K562 (cell line): ENCODE results near the gene EME2. TPM values are rescaled to one million over a fixed set of nuclear protein-coding genes. Genes with fewer than 3 reads are reported as not detected.

Source experiments
- ATAC-seq: fragments of 200-7000 bp; cut with Tn5 transposase; 3 replicates; pipeline ENCODE4 v1.9.1; 2020; ENCODE audit warnings: moderate library complexity
- BruUV-seq: library from RNA; stranded (reverse); fragments of 400-500 nt; replicated peaks from 2 replicates; lab custom pipeline; 2021; lab: Mats Ljungman, UMichigan
- CTCF ChIA-PET: fragments of 300-600 bp; formaldehyde crosslinking; extraction: SDS; loops from one replicate; lab custom pipeline; 2021; ENCODE audit warnings: low intra/inter-chr PET ratio; lab: Yijun Ruan, JAX
- POLR2A ChIA-PET: fragments of 300-600, 350-650 bp; sonication (Branson Sonifier 250); formaldehyde crosslinking; extraction: SDS; loops from one replicate; lab custom pipeline; 2021; ENCODE audit warnings: antibody characterized with exemption, inconsistent platforms; lab: Yijun Ruan, JAX
- DNase-seq, 4 experiments: peaks; one replicate each; pipeline versions ENCODE4 v3.0.0 to v3.0.0-alpha.2; 2011 to 2018; ENCODE audit warnings: low spot score in 3 of 4, mixed read lengths in 3 of 4; ENCODE audit errors: extremely low read depth in 1 of 4
- FAIRE-seq: peaks from 2 replicates; lab custom pipeline; 2011; peaks lifted over from hg19 to GRCh38; lab: Jason Lieb, UNC
- H2AFZ ChIP-seq: 2 replicates; pipeline ENCODE4 v1.6.0; 2011; ENCODE audit warnings: low read depth, low read length, control low read depth, inconsistent platforms
- H3K27ac ChIP-seq: fragments of 200-600 bp; 3 replicates; pipeline ENCODE4 v1.8.0; 2011; ENCODE audit warnings: low read depth, mild to moderate bottlenecking, control low read depth, inconsistent platforms, low read length, moderate library complexity, mixed read lengths; ENCODE audit errors: extremely low read depth
- H3K27me3 ChIP-seq, 2 experiments: fragments of 300-600 bp in 1 of 2; 2 replicates in 1 of 2; 3 replicates in 1 of 2; pipeline versions ENCODE4 v1.6.0 to v1.8.0; 2011; ENCODE audit warnings: inconsistent platforms in 2 of 2, low read length in 2 of 2, mild to moderate bottlenecking in 1 of 2, mixed read lengths in 1 of 2, moderate library complexity in 1 of 2; ENCODE audit not compliant: control insufficient read depth in 2 of 2, insufficient read depth in 2 of 2
- H3K36me3 ChIP-seq: fragments of 300-600 bp; 3 replicates; pipeline ENCODE4 v1.8.0; 2011; ENCODE audit warnings: mild to moderate bottlenecking, low read length, inconsistent platforms; ENCODE audit not compliant: control insufficient read depth, insufficient read depth
- H3K4me1 ChIP-seq, 2 experiments: fragments of 200-600 bp in 1 of 2; replicated peaks in 1 of 2; 2 replicates in 1 of 2; 3 replicates in 1 of 2; pipeline versions ENCODE4 v1.5.1 to v1.8.0; 2011; ENCODE audit warnings: inconsistent platforms in 2 of 2, low read length in 2 of 2, mild to moderate bottlenecking in 1 of 2, mixed read lengths in 1 of 2, moderate library complexity in 1 of 2; ENCODE audit not compliant: control insufficient read depth in 2 of 2, insufficient read depth in 2 of 2
- H3K4me2 ChIP-seq: 2 replicates; pipeline ENCODE4 v1.6.1; 2011; ENCODE audit warnings: low read length, control low read depth, inconsistent platforms, mixed read lengths; ENCODE audit not compliant: insufficient read depth
- H3K4me3 ChIP-seq: fragments of 200-600 bp; sonication (generic), shearing (Covaris generic); 2 replicates; pipeline ENCODE4 v1.5.1; 2016; ENCODE audit warnings: control low read depth, inconsistent platforms
- H3K79me2 ChIP-seq: fragments of 200-600 bp; 3 replicates; pipeline ENCODE4 v1.8.0; 2011; ENCODE audit warnings: low read length, inconsistent platforms; ENCODE audit not compliant: control insufficient read depth, insufficient read depth
- H3K9ac ChIP-seq, 2 experiments: 2 replicates each; pipeline versions ENCODE4 v1.6.0 to v1.6.1; 2011; ENCODE audit warnings: low read depth in 2 of 2, low read length in 2 of 2, control low read depth in 1 of 2, inconsistent platforms in 1 of 2, mild to moderate bottlenecking in 1 of 2, mixed read lengths in 1 of 2; ENCODE audit not compliant: insufficient read depth in 1 of 2
- H3K9me1 ChIP-seq: one replicate; pipeline ENCODE4 v1.6.0; 2011; ENCODE audit warnings: inconsistent platforms, mild to moderate bottlenecking, low read length, moderate library complexity; ENCODE audit not compliant: control insufficient read depth, insufficient read depth
- H3K9me3 ChIP-seq: replicated peaks from 2 replicates; pipeline ENCODE4 v1.5.1; 2011; ENCODE audit warnings: low read depth, low read length, inconsistent platforms; ENCODE audit not compliant: control insufficient read depth, insufficient read depth
- H4K20me1 ChIP-seq: replicated peaks from 2 replicates; pipeline ENCODE4 v1.6.1; 2011; ENCODE audit warnings: low read length, inconsistent platforms, mixed read lengths; ENCODE audit not compliant: control insufficient read depth, insufficient read depth
- FOS ChIP-seq: IDR thresholded peaks from 3 replicates; pipeline ENCODE4 v1.6.1; 2011; ENCODE audit not compliant: insufficient read length; ENCODE audit errors: extremely low read depth
- MXI1 ChIP-seq: IDR thresholded peaks from 2 replicates; pipeline ENCODE4 v1.6.1; 2011; ENCODE audit warnings: low read depth, mild to moderate bottlenecking, improper control_type of control experiment, low read length
- NFXL1 ChIP-seq: fragments of 450-650 bp; formaldehyde crosslinking; IDR thresholded peaks from 2 replicates; pipeline ENCODE4 v1.4.0; 2021; ENCODE audit warnings: mild to moderate bottlenecking
- NONO ChIP-seq, 2 experiments: fragments of 200-400 bp in 1 of 2; fragments of 450-650 bp in 1 of 2; formaldehyde crosslinking in 1 of 2; IDR thresholded peaks; 2 replicates each; pipeline ENCODE4 v1.6.1; 2017; ENCODE audit warnings: low read depth in 2 of 2, mild to moderate bottlenecking in 2 of 2, moderate library complexity in 2 of 2, low read length in 1 of 2
- RBM25 ChIP-seq: fragments of 200-400 bp; formaldehyde crosslinking; IDR thresholded peaks from 2 replicates; pipeline ENCODE4 v1.6.1; 2018; ENCODE audit warnings: low read length, low read depth, moderate library complexity; ENCODE audit not compliant: severe bottlenecking
- ZNF253 ChIP-seq: fragments of 250-450 bp; sonication (Bioruptor Pico); conservative IDR thresholded peaks from 2 replicates; pipeline ENCODE4 v1.6.1; 2021; ENCODE audit warnings: mild to moderate bottlenecking
- ZNF263 ChIP-seq: sonication (generic); formaldehyde crosslinking; IDR thresholded peaks from 2 replicates; pipeline ENCODE4 v1.8.0; 2022; ENCODE audit warnings: mild to moderate bottlenecking, missing genetic modification reagents, borderline replicate concordance
- WGBS: fragments of 100-300 bp; shearing (Covaris generic); methylation state at CpG from one replicate; pipeline ENCODE4 v1.1.6; 2016; ENCODE audit warnings: low coverage, mixed read lengths; ENCODE audit not compliant: insufficient coverage; ENCODE audit errors: missing lambda C conversion rate; 5-methylcytosine and 5-hydroxymethylcytosine counted together
- in situ Hi-C: fragments of 300-500 bp; cut with MboI; formaldehyde crosslinking; loops from 4 replicates; pipeline ENCODE4 v1.15.0; 2018; ENCODE audit warnings: inconsistent platforms, mixed read lengths
- intact Hi-C: fragments of 100-400 bp; cut with micrococcal nuclease; formaldehyde crosslinking; loops from 2 replicates; pipeline ENCODE4 v1.14.2; 2022
- polyA plus RNA-seq, 8 experiments: library from polyadenylated mRNA; depleted of rRNA in 4 of 8; stranded (reverse) in 5 of 8; unstranded in 3 of 8; fragments of >200 nt; fragmentation: Nextera tagmentation in 2 of 8; fragmentation: Illumina TruSeq in 1 of 8; extraction: Ambion mirVana in 2 of 8; extraction: Trizol in 1 of 8; gene quantifications; 2 replicates each; pipeline versions ENCODE4 v1.2.1 to v1.2.3, GENCODE V29; 2011 to 2014; ENCODE audit warnings: inconsistent platforms in 1 of 8, missing spikeins in 1 of 8
- total RNA-seq, 7 experiments: library from RNA; depleted of rRNA in 6 of 7; stranded (reverse); fragments of >200 nt in 6 of 7; fragmentation: Illumina TruSeq in 2 of 7; extraction: Trizol in 2 of 7; gene quantifications; 2 replicates each; pipeline versions ENCODE4 v1.2.1 to v1.2.3, GENCODE V29; 2011 to 2021; ENCODE audit warnings: low replicate concordance in 1 of 7
- TF ChIP-seq, protein P1 (sequence below), 2 experiments: IDR thresholded peaks in 1 of 2; conservative IDR thresholded peaks in 1 of 2; 2 replicates each; pipeline ENCODE4 v1.6.1; 2016; ENCODE audit warnings: low read depth in 2 of 2, mild to moderate bottlenecking in 1 of 2, missing compliant biosample characterization in 1 of 2, missing genetic modification characterization in 1 of 2, moderate library complexity in 1 of 2
- TF ChIP-seq, protein P2 (sequence below): fragments of 450-650 bp; IDR thresholded peaks from 2 replicates; pipeline ENCODE4 v1.6.1; 2017; ENCODE audit warnings: antibody characterized with exemption
- TF ChIP-seq, protein P3 (sequence below): fragments of 450-650 bp; IDR thresholded peaks from 2 replicates; pipeline ENCODE4 v1.7.1; 2018; ENCODE audit warnings: mild to moderate bottlenecking, low read depth; ENCODE audit not compliant: partially characterized antibody

Gene EME2
- total and polyA plus RNA-seq, 9 of the 15 experiments (the other 6 are each of a cell fraction or from before 2014, with no cell fraction given) = 0.35 to 19.9 (median 3.5) TPM

DNA sequence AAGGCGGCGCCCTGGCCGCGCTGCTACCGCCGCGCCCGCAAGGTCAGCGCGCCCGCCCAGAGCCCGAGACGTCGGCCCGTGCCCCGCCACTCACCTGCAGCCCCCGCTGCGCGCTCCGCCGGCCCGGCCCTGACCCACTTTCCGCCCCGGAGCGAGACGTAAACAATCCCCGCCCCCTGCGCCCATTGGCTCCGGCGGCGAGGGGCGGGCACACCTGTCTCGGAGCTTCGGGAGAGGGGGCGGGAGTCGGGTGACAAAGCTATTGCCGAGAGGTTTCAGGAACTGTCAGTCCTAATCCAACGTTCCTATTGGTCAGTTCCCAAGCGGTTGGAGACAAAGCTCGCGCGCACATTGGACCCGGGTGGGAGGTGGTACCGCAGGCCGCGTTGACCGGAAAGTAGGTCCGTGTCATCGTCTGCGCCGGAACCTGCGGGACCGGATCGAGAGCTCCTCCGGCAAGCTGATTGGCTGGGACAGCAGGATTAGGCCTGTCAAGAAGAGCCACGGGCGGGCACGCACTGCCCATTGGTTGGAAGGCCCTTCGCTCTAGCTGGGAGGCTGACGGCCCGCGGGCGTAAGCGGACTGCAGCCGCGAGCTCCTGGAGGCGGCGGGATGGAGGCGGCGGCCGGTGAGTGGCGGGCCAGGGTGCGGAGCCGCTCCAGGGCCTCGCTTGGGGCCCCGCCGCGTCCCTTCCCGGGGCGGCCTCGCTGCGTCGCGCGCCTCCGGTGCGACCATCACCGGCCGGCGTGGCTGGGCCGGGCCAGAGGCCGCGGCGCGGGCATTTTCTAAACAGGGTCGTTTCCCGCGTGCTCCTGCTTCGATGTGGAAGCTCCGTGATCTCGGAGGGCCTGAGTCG lies 10.0 kb downstream of the EME2 start, which contains the start of the genes NUBP2 and SPSB3:
TSS of gene NUBP2 (plus strand) at position 553 of the 857 bp plus-strand sequence. CDS start at position 614, 61 bp downstream.
TSS of gene SPSB3 (minus strand) at position 164 of the 857 bp plus-strand sequence. CDS start 1,088 bp downstream, outside the sequence.
- no TSS peak for BruUV-seq
- intact Hi-C loops = loop anchor here (5.0 kb wide), 1 partner anchor 170 kb away; the partner anchor contains the start of genes CRAMP1 and IFT140
- Histone ChIP-seq H3K79me2 (peaks cover 53% of the 10 kb centered on the region), H3K4me1 (peaks cover 4 to 84% of the 10 kb centered on the region in 2 experiments; a peak in 3 of 5 replicates), H3K27ac (peak within 1 kb of the TSS; percentile 78), H3K9me1 (no peaks in the 10 kb centered on the region), H4K20me1 (peaks cover 3% of the 10 kb centered on the region; the same call in 1 of the 2 replicates), H3K4me2 (peak within 1 kb of the TSS; percentile 98), H2AFZ (peak within 1 kb of the TSS; percentile 68), H3K4me3 (peak within 1 kb of the TSS; percentile 99), H3K9me3 (no peaks in the 10 kb centered on the region), H3K36me3 (peaks cover 51% of the 10 kb centered on the region; the same call in 1 of the 3 replicates), H3K9ac (peak within 1 kb of the TSS; percentile 86 to 96), H3K27me3 (no peaks in the 10 kb centered on the region)
- FAIRE-seq (peak; percentile 100), ATAC-seq (peak; percentile 93), DNase-seq (peak; percentile 94 to 100 (median 96))
- WGBS = under 1% methylated on average over 64 of the region's 102 CpGs
- ChIA-PET CTCF (interaction anchor here (0.6 to 0.7 kb wide), 2 partner anchors 167 to 484 kb away, joined by 3 read pairs; no protein-coding TSS in a partner anchor), POLR2A (interaction anchor here (0.6 to 2.3 kb wide), 17 partner anchors 8 to 1101 kb away, joined by 3 to 35 read pairs (median 4); partner anchors contain the start of genes EME2, MRPS34, NME3 and RPS2)
- in situ Hi-C loops = loop anchor here (5.0 kb wide), 1 partner anchor 150 kb away; no protein-coding TSS in a partner anchor
- TF ChIP-seq RBM25 (peak; percentile 96), MXI1 (0 out of 2 replicates have a peak, but pooled peaks have one; percentile 17), FOS (peak; percentile 95), ZNF263 (CRISPR knock-in tag) (no peak), NONO (IDR thresholded peaks at IDR 0.05; ENCODE audit: low read depth in 2 of 2, low read length in 1 of 2) (peak in 1 of 2 experiments; percentile 82; a peak in 2 of 4 replicates), ZNF253 (CRISPR knock-in tag) (no peak), NFXL1 (no peak)
- TF ChIP-seq, protein P1, sequence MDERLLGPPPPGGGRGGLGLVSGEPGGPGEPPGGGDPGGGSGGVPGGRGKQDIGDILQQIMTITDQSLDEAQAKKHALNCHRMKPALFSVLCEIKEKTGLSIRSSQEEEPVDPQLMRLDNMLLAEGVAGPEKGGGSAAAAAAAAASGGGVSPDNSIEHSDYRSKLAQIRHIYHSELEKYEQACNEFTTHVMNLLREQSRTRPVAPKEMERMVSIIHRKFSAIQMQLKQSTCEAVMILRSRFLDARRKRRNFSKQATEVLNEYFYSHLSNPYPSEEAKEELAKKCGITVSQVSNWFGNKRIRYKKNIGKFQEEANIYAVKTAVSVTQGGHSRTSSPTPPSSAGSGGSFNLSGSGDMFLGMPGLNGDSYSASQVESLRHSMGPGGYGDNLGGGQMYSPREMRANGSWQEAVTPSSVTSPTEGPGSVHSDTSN (CRISPR knock-in tag; IDR thresholded peaks at IDR 0.05; ENCODE audit: low read depth) = peak; percentile 97
- TF ChIP-seq, protein P1 (tag; conservative IDR thresholded peaks at IDR 0.05; ENCODE audit: low read depth) = peak; percentile 99
- TF ChIP-seq, protein P2, sequence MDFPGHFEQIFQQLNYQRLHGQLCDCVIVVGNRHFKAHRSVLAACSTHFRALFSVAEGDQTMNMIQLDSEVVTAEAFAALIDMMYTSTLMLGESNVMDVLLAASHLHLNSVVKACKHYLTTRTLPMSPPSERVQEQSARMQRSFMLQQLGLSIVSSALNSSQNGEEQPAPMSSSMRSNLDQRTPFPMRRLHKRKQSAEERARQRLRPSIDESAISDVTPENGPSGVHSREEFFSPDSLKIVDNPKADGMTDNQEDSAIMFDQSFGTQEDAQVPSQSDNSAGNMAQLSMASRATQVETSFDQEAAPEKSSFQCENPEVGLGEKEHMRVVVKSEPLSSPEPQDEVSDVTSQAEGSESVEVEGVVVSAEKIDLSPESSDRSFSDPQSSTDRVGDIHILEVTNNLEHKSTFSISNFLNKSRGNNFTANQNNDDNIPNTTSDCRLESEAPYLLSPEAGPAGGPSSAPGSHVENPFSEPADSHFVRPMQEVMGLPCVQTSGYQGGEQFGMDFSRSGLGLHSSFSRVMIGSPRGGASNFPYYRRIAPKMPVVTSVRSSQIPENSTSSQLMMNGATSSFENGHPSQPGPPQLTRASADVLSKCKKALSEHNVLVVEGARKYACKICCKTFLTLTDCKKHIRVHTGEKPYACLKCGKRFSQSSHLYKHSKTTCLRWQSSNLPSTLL = peak; percentile 96
- TF ChIP-seq, protein P3, sequence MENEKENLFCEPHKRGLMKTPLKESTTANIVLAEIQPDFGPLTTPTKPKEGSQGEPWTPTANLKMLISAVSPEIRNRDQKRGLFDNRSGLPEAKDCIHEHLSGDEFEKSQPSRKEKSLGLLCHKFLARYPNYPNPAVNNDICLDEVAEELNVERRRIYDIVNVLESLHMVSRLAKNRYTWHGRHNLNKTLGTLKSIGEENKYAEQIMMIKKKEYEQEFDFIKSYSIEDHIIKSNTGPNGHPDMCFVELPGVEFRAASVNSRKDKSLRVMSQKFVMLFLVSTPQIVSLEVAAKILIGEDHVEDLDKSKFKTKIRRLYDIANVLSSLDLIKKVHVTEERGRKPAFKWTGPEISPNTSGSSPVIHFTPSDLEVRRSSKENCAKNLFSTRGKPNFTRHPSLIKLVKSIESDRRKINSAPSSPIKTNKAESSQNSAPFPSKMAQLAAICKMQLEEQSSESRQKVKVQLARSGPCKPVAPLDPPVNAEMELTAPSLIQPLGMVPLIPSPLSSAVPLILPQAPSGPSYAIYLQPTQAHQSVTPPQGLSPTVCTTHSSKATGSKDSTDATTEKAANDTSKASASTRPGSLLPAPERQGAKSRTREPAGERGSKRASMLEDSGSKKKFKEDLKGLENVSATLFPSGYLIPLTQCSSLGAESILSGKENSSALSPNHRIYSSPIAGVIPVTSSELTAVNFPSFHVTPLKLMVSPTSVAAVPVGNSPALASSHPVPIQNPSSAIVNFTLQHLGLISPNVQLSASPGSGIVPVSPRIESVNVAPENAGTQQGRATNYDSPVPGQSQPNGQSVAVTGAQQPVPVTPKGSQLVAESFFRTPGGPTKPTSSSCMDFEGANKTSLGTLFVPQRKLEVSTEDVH = peak; percentile 90
